Peyer's patch (tissue), 4 donors: Measurements from ENCODE around the gene CHD5.

Experiments
- POLR2A ChIP-seq, 2 donors: fragments of 450-650 bp; IDR thresholded peaks; one replicate each; pipeline ENCODE4 v1.5.1; 2017; ENCODE audit warnings: antibody characterized with exemption in 2 of 2, mild to moderate bottlenecking in 2 of 2, moderate library complexity in 2 of 2
- TF ChIP-seq, protein P1 (sequence below), 6 experiments: fragments of 450-650 bp in 4 of 6; fragments of 200-600 bp in 2 of 6; sonication (generic) in 1 of 6; IDR thresholded peaks; one replicate each; pipeline ENCODE4 v1.5.1; 2017 to 2019; ENCODE audit warnings: antibody characterized with exemption in 6 of 6, mild to moderate bottlenecking in 3 of 6, moderate library complexity in 1 of 6

DNA sequence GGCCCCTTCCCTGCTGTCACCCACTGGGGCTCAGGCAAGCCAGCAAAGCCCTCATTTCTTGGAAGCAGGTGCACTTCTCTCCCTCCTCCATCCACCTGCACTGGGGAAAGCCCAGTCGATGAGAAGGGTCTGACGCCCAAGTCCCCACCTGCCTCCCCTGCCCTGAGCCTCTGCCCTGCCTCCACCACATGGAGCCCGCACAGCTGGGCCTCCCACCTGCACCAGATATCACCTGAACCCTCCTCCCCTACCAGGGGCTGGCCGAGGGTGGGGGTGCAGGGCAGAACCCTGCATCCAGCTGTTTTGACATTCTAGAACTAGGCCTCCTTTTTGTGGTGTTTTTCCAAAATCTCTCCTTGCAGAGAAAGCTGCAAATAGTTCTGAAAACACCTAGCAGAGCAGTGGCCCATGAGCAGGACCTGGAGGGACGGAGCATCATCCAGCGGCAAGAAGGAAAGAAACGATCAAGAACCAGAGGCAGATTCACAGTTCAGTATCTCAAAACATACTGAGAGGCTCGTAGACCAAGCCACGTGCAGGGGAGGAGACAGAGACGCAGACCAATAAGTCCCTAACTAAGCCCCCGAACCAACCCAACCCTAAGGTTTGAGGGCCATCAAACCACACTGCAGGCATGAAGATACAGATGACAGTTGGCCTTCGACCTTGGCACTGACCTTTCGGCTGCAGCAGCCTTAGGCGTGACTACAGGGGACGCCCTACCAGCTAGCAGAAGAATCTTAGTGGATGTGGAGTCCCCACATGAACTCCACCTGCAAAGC lies 16.7 kb downstream of the CHD5 start:
- TF ChIP-seq, protein P1, sequence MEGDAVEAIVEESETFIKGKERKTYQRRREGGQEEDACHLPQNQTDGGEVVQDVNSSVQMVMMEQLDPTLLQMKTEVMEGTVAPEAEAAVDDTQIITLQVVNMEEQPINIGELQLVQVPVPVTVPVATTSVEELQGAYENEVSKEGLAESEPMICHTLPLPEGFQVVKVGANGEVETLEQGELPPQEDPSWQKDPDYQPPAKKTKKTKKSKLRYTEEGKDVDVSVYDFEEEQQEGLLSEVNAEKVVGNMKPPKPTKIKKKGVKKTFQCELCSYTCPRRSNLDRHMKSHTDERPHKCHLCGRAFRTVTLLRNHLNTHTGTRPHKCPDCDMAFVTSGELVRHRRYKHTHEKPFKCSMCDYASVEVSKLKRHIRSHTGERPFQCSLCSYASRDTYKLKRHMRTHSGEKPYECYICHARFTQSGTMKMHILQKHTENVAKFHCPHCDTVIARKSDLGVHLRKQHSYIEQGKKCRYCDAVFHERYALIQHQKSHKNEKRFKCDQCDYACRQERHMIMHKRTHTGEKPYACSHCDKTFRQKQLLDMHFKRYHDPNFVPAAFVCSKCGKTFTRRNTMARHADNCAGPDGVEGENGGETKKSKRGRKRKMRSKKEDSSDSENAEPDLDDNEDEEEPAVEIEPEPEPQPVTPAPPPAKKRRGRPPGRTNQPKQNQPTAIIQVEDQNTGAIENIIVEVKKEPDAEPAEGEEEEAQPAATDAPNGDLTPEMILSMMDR (IDR thresholded peaks at IDR 0.05) = no peak
- TF ChIP-seq POLR2A (IDR thresholded peaks at IDR 0.05) = no peak
